ENCODE measurements around the gene HOXB9.

Gene HOXB9

GRCh38 chr17:48627623-48628521 lies 1.7 kb upstream of the HOXB9 start:
- Histone ChIP-seq H3K4me3 (no peak overlapping the region), H3K36me3 (no peaks in the 10 kb centered on the region), H3K27ac (no peak overlapping the region), H3K27me3 (peaks cover 0 to 99% of the 10 kb centered on the region in 2 donors), H3K4me1 (peaks cover 0 to 25% (median 21%) of the 10 kb centered on the region in 4 donors), H3K9me3 (no peaks in the 10 kb centered on the region)
- no peak for TF ChIP-seq CTCF (IDR thresholded peaks at IDR 0.05)
- DNase-seq = no peak
- intact Hi-C loops (cut with DNase I; ENCODE audit: low total_unique reads) = no loop called here

GRCh38 chr17:48627118-48627597 lies 1.0 kb upstream of the HOXB9 start:
- intact Hi-C loops (cut with DNase I; ENCODE audit: low total_unique reads) = no loop called here
- Histone ChIP-seq H3K4me1 (peaks cover 0 to 25% (median 21%) of the 10 kb centered on the region in 4 donors), H3K27me3 (peaks cover 0 to 99% of the 10 kb centered on the region in 2 donors), H3K9me3 (no peaks in the 10 kb centered on the region), H3K27ac (no peak overlapping the region), H3K36me3 (no peaks in the 10 kb centered on the region), H3K4me3 (no peak overlapping the region)
- no peak for TF ChIP-seq CTCF (IDR thresholded peaks at IDR 0.05)
- DNase-seq = no peak

GRCh38 chr17:48625495-48626244 lies 488 bp downstream of the HOXB9 start:
- H3K36me3 ChIP-seq = no peaks in the 10 kb centered on the region
- peaks cover 0 to 99% of the 10 kb centered on the region in 2 donors for H3K27me3 ChIP-seq
- H3K4me1 ChIP-seq = peaks cover 0 to 25% (median 21%) of the 10 kb centered on the region in 4 donors
- peak overlapping the region; percentile 27 to 42 for H3K4me3 ChIP-seq
- no peak overlapping the region for H3K27ac ChIP-seq
- H3K9me3 ChIP-seq = no peaks in the 10 kb centered on the region
- no peak for DNase-seq
- TF ChIP-seq CTCF (IDR thresholded peaks at IDR 0.05) = no peak
- intact Hi-C loops (cut with DNase I; ENCODE audit: low total_unique reads) = no loop called here

GRCh38 chr17:48624544-48625494 lies 1.3 kb downstream of the HOXB9 start:
- H3K27ac ChIP-seq = no peak overlapping the region
- intact Hi-C loops (cut with DNase I; ENCODE audit: low total_unique reads) = loop anchor here (5.0 kb wide), 1 partner anchor 288 kb away; no protein-coding TSS in a partner anchor
- TF ChIP-seq CTCF (IDR thresholded peaks at IDR 0.05) = no peak
- peaks cover 0 to 25% (median 21%) of the 10 kb centered on the region in 4 donors for H3K4me1 ChIP-seq
- peak overlapping the region; percentile 27 to 42 for H3K4me3 ChIP-seq
- DNase-seq = no peak
- no peaks in the 10 kb centered on the region for H3K36me3 ChIP-seq
- H3K27me3 ChIP-seq = peaks cover 0 to 99% of the 10 kb centered on the region in 2 donors
- H3K9me3 ChIP-seq = no peaks in the 10 kb centered on the region

- no peak for TF ChIP-seq CTCF (IDR thresholded peaks at IDR 0.05)
- Histone ChIP-seq H3K36me3 (no peaks in the 10 kb centered on the region), H3K27ac (no peak overlapping the region), H3K9me3 (no peaks in the 10 kb centered on the region), H3K4me3 (no peak overlapping the region), H3K4me1 (peaks cover 0 to 25% (median 21%) of the 10 kb centered on the region in 4 donors), H3K27me3 (peaks cover 0 to 99% of the 10 kb centered on the region in 2 donors)
- no peak for DNase-seq
- intact Hi-C loops (cut with DNase I; ENCODE audit: low total_unique reads) = loop anchor here (5.0 kb wide), 1 partner anchor 287 kb away; no protein-coding TSS in a partner anchor
Observed at GRCh38 chr17:48624118-48624517, 2.0 kb downstream of the HOXB9 start.

Measured in tibial artery (tissue), 4 donors.